ENCODE data around the gene CHRNA4. TPM values are rescaled to one million over a fixed set of nuclear protein-coding genes. Genes with fewer than 3 reads are reported as not detected.

The CHRNA4 gene
- total and polyA plus RNA-seq, 10 of the 15 experiments (the other 5 are each of a cell fraction or from before 2014, with no cell fraction given): 0.04 to 0.41 (median 0.06) TPM; not detected in 5

DNA sequence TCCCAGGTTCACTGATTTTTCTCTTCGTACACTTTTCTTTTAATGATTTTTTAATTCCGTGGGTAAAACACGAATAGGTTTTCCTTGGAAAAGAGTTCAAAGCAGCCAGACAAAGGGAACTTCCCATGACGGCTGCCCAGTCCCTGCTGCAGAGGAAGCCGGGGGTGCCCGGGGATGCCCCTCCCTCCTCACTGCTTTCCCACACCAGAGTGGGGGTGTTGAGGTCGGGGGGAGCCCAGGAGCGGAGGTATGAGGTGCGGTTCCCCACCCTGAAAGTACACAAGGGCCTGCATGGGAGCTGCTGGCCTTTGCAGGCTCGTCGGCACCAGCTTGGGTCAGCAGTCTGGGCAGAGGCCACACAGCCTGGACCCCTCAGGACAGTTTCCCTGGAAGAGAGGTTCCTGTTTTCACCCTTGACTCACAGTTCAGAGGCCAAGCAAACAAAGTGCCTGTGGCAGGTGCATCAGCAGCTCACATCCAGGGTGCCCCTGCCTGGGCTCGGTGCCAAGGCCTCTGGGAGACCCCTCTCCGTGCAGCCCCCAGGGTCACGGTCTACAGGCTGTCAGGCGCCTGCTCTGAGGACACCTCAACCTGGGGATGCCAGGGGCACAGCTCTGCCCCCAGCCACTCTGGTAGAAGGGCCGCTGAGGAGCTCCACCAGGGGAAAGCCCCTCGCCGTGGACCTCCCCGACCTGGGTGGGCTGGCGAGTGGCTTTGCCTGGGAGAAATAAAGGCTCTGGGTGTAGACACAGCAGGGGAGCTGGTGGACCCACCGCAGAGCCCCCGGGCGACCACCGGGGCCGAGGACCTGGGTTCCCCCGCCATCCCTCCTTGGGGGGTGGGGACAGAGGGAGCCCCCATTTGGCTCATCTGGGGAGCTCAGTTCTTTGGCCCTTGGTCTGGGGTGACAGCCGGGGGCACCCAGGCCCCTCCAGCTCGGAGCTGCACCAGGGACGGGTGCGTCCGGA lies 15.4 kb upstream of the CHRNA4 start (continued):
- TF ChIP-seq BMI1 (IDR thresholded peaks at IDR 0.05; ENCODE audit: borderline replicate concordance): no peak
- TF ChIP-seq SRF (IDR thresholded peaks at IDR 0.05; ENCODE audit: low read depth in 2 of 2, low read length in 2 of 2): no peak
- TF ChIP-seq TCF12 (IDR thresholded peaks at IDR 0.05; ENCODE audit: low read depth, low read length): no peak
- no peak for TF ChIP-seq HDAC6 (IDR thresholded peaks at IDR 0.05; ENCODE audit: unreplicated experiment)
- TF ChIP-seq NFYB (IDR thresholded peaks at IDR 0.05; ENCODE audit: insufficient read depth, low read depth, low read length): no peak

- intact Hi-C loops (cut with micrococcal nuclease; ENCODE audit: unreplicated experiment) (no loop called here), in situ Hi-C loops (cut with MboI) (no loop called here)
- Histone ChIP-seq H3K79me2 (ENCODE audit: control insufficient read depth, insufficient read depth, low read length) (no peaks in the 10 kb centered on the region), H3K9me3 (replicated peaks; ENCODE audit: control insufficient read depth, insufficient read depth, low read length) (no peaks in the 10 kb centered on the region; the same call in 2 of the 3 replicates), H3K4me1 (ENCODE audit: control insufficient read depth, insufficient read depth, low read length) (no peaks in the 10 kb centered on the region), H3K9ac (ENCODE audit: control insufficient read depth, insufficient read depth, low read length) (no peak overlapping the region), H3K27me3 (replicated peaks in 1 of 2; ENCODE audit: control insufficient read depth in 2 of 2, insufficient read depth in 2 of 2, low read length in 1 of 2) (no peaks in the 10 kb centered on the region; a peak in 1 of 4 replicates), H3K4me3 (no peak overlapping the region), H4K20me1 (ENCODE audit: control insufficient read depth, insufficient read depth) (no peaks in the 10 kb centered on the region), H3K27ac (ENCODE audit: control insufficient read depth, insufficient read depth) (no peak overlapping the region), H3K4me2 (ENCODE audit: control insufficient read depth, insufficient read depth) (no peak overlapping the region), H3K36me3 (ENCODE audit: control insufficient read depth in 2 of 2, insufficient read depth in 2 of 2, low read length in 1 of 2) (no peaks in the 10 kb centered on the region), H2AFZ (ENCODE audit: control insufficient read depth, low read depth, low read length) (no peak overlapping the region)
- CTCF ChIA-PET: no interaction called here
- no TSS peak for BruUV-seq (replicated peaks)
- ATAC-seq (no peak), DNase-seq (ENCODE audit: low read depth, low spot score) (no peak), FAIRE-seq (no peak)
- POLR2A ChIA-PET: no interaction called here
- 10% methylated on average over 2 of the region's 3 CpGs for WGBS (ENCODE audit: insufficient coverage, insufficient replicate concordance, low lambda C conversion rate, missing lambda C conversion rate)
- TF ChIP-seq BCL11A (IDR thresholded peaks at IDR 0.05; ENCODE audit: low read depth, low read length): no peak
- TF ChIP-seq PAX5 (IDR thresholded peaks at IDR 0.05; ENCODE audit: borderline replicate concordance, low read depth, low read length): no peak
- TF ChIP-seq SP1 (IDR thresholded peaks at IDR 0.05; ENCODE audit: low read depth, low read length): no peak
- no peak for TF ChIP-seq ETV6 (conservative IDR thresholded peaks at IDR 0.05 in 1 of 2, IDR thresholded peaks at IDR 0.05 in 1 of 2; ENCODE audit: borderline replicate concordance in 1 of 2, low read depth in 1 of 2)
- TF ChIP-seq SMC3 (IDR thresholded peaks at IDR 0.05; ENCODE audit: borderline replicate concordance, low read length): no peak
- TF ChIP-seq ZSCAN29 (IDR thresholded peaks at IDR 0.05): no peak
- SMC1A ChIA-PET (ENCODE audit: uncharacterized antibody, unreplicated experiment): no interaction called here
- RAD21 ChIA-PET (ENCODE audit: unreplicated experiment): no interaction called here
Observed at GRCh38 chr20:63375438-63375837, 14.3 kb upstream of the CHRNA4 start.
